Activated CD8-positive, alpha-beta memory T cell treated with anti-CD3 and anti-CD28 coated beads, Interleukin-2, amount 50 U/mL, for 24 hours (primary cell): ENCODE results near the gene SYNJ2.
"Not testable (repeated sequence)": the region's sequence is repeated elsewhere in the genome, so short reads cannot be mapped to it uniquely, and the experiment has no call there.

Experiments used
- DNase-seq: peaks from one replicate; pipeline ENCODE4 v3.0.0-alpha.2; 2020; ENCODE audit errors: extremely low read depth

The SYNJ2 gene

GRCh38 chr6:157981395-157982101 is at the start of gene SYNJ2:
Gene SYNJ2, plus strand, starts transcription at chr6:157981863. Its CDS starts 99 bp downstream, at chr6:157981962.
- no peak for DNase-seq

GRCh38 chr6:157935786-157936185 is 45.9 kb upstream of the SYNJ2 start:
- no peak for DNase-seq

DNA sequence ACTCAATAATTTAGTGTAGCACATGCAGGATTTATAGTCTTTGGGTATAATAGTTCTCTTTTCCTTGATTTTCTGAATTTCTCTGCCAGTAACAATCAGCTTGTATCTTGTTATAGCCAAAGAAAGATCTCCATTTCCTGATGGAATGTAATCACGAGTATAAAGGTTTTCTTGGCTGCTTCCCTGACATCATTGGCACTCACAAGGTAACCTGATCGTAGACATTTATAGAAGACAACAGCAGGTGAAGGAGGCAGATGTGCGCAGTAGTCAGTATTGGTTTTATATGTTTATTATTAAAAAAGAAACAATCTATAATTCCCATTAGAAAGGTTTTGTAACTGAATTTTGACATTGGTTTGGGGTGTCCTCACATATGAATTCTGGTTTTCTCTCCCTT is 44.3 kb upstream of the SYNJ2 start:
- DNase-seq: no peak

- no peak for DNase-seq
Measured at GRCh38 chr6:157937916-157938315, 43.7 kb upstream of the SYNJ2 start.

GRCh38 chr6:157940375-157941036 is 41.2 kb upstream of the SYNJ2 start:
- DNase-seq: peak; percentile 27

- DNase-seq: no peak
Measured at GRCh38 chr6:157941101-157941863, 40.4 kb upstream of the SYNJ2 start.

DNA sequence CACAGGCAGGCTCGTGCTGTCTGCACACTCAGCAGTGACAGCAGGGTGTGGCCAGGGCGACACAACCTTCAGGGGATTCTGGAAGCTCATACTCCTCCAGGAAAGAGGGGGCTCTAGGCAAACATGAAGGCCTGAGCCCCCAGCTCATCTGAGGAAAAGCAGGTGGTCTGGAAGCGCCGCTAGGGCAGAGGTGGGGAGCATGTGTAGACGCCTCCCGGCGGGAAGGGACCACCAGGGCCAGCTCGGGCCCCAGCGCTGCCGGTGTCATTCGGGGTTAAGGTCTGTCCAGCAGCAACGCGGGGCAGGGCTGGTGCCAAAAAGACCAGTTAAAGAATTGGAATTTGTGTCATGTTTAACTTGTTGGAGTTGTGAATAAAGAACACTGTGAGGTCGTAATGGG is 39.3 kb upstream of the SYNJ2 start:
- DNase-seq: no peak

GRCh38 chr6:157943249-157943963 is 38.3 kb upstream of the SYNJ2 start:
- DNase-seq: no peak

- no peak for DNase-seq
Measured at GRCh38 chr6:157943964-157944283, 37.7 kb upstream of the SYNJ2 start.

- DNase-seq: peak; percentile 9
Measured at GRCh38 chr6:157944983-157945931, 36.4 kb upstream of the SYNJ2 start.

GRCh38 chr6:157946053-157946617 is 35.5 kb upstream of the SYNJ2 start:
- DNase-seq: no peak

- no peak for DNase-seq
Measured at GRCh38 chr6:157946865-157947532, 34.7 kb upstream of the SYNJ2 start.

DNA sequence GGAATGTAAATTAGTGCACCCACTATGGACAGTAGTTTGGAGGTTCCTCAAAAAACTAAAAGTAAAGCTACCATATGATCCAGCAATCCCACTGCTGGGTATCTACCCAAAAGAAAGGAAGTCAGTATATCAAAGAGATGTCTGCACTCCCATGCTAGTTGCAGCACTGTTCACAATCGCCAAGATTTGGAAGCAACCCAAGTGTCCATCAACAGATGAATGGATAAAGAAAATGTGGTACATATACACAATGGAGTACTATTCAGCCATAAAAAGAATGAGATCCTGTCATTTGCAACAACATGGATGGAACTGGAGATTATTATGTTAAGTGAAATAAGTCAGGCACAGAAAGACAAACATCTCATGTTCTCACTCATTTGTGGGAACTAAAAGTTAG is 30.8 kb upstream of the SYNJ2 start:
- DNase-seq: not testable (repeated sequence)

GRCh38 chr6:157951828-157952227 is 29.8 kb upstream of the SYNJ2 start:
- DNase-seq: no peak

- no peak for DNase-seq
Measured at GRCh38 chr6:157952861-157953351, 28.8 kb upstream of the SYNJ2 start.

DNA sequence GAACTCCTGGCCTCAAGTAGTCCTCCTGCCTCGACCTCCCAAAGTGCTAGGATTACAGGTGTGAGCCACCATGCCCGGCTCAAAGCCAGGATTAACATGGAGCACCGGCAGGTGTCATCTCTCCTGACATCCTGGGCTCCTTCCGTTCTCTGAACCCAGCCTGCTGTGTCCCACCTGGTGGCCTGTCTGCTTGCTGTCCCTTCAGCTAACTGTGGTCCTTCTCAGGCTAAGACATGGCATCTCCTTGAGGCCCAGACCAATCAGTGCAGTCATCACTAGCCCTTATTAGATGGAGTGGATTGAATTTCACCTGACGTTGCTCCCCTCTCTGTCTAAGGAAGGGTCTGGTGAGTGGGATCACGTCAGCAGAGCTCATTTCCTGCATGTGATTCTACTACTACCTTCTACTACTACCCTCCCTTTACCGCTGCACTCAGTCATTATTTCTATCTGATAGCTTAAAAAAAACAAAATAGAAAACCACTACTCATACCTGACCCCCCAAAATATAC is 28.0 kb upstream of the SYNJ2 start:
- no peak for DNase-seq

GRCh38 chr6:157954150-157955117 is 27.2 kb upstream of the SYNJ2 start:
- no peak for DNase-seq

GRCh38 chr6:157955675-157956074 is 26.0 kb upstream of the SYNJ2 start:
- no peak for DNase-seq
